ENCODE measurements around the gene DGKQ.

DNA sequence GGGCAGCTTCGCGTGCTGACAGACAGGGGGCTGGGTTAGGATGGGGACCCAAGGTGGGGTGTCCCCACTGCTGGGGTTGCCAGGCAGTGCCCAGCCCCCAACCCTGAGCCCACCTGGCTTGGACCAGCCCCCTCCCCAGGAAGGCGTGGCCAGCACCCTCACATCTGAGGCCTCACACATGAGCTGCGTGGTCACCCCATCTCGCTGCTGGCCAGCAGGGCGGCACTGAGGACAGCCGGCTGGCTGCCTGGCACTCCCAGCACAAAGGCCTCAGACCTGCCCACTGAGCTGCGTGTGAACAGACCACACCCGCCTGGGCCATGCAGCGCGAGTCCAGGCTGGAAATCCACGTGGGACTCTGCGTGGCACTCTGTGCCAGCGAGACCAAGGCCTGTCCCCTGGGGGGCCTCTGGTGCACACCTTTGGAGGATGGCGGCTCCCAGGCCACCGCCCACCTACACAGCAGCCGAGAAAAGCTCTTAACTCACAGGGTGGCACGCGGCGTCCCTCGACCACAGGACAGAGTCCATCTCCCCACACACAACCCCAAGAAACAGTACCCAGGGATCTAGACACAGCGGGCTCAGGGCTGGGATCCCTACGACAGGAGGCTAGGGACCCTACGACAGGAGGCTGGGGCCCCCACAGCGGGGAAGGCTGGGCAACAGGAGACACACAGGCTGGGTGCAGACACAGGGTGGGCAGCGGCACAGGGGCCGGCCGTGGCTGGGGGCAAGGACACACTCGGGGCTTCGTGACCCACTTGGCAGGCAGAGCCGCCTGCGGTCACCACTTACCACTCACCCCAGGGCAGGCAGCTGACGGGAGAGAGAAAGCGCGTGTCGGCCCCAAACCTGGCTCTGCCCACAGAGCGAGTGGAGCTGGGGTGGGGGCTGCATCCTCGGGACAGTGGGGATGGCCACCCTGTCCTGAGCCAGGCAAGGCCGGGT lies 9.8 kb downstream of the DGKQ start:
- TF ChIP-seq, protein P1, sequence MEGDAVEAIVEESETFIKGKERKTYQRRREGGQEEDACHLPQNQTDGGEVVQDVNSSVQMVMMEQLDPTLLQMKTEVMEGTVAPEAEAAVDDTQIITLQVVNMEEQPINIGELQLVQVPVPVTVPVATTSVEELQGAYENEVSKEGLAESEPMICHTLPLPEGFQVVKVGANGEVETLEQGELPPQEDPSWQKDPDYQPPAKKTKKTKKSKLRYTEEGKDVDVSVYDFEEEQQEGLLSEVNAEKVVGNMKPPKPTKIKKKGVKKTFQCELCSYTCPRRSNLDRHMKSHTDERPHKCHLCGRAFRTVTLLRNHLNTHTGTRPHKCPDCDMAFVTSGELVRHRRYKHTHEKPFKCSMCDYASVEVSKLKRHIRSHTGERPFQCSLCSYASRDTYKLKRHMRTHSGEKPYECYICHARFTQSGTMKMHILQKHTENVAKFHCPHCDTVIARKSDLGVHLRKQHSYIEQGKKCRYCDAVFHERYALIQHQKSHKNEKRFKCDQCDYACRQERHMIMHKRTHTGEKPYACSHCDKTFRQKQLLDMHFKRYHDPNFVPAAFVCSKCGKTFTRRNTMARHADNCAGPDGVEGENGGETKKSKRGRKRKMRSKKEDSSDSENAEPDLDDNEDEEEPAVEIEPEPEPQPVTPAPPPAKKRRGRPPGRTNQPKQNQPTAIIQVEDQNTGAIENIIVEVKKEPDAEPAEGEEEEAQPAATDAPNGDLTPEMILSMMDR (IDR thresholded peaks at IDR 0.05) = no peak
- TF ChIP-seq POLR2AphosphoS5 (IDR thresholded peaks at IDR 0.05; ENCODE audit: low read depth, low read length) = no peak
